GM12865 (cell line): ENCODE data around the gene CCDC89.

Source experiments
- DNase-seq: peaks from one replicate; pipeline ENCODE4 v3.0.0; 2010; ENCODE audit warnings: low read depth
- H3K4me3 ChIP-seq: 2 replicates; pipeline ENCODE4 v1.5.1; 2011; ENCODE audit warnings: mild to moderate bottlenecking, low read depth, low read length, control low read depth
- TF ChIP-seq, protein P1 (sequence below): IDR thresholded peaks from 2 replicates; pipeline ENCODE4 v1.5.1; 2011; ENCODE audit warnings: low read length, control low read depth, low read depth, inconsistent platforms; ENCODE audit not compliant: insufficient read depth; ENCODE audit errors: missing control alignments

CCDC89 gene

DNA sequence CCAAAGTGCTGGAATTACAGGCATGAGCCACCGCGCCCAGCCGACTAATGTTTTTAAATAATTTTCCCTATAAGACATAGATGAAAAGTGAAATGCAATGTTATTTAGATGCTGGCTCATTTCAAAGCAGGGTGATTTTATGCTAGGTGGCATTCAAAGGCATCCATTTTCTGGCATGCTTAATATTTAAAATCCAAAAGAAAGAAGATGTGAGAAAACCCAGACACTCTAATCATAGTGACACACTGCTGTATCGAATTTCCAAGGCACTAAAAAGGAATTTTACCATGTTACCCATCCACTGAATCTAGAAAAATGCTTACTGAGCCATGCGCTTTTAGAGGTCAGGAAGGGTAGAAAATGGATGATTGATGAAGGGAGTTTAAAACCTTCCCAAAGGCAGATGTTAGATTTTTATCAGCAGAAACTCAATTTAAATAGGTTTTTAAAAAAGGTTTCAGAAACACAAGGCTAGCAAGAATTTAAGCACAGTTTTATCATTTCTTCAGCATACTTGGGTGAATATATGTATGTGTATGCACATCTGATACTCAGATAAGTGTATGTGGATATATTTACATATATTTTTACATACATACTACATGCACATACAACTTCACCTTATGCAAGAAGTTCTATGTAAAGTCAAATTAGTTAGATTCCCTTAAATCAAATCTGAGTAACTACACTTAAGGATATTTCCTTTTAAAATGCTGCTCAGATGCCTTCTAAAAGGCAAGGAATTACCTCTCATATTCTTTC lies 24.1 kb upstream of the CCDC89 start:
- DNase-seq: no peak
- no peak overlapping the region for H3K4me3 ChIP-seq
- TF ChIP-seq, protein P1, sequence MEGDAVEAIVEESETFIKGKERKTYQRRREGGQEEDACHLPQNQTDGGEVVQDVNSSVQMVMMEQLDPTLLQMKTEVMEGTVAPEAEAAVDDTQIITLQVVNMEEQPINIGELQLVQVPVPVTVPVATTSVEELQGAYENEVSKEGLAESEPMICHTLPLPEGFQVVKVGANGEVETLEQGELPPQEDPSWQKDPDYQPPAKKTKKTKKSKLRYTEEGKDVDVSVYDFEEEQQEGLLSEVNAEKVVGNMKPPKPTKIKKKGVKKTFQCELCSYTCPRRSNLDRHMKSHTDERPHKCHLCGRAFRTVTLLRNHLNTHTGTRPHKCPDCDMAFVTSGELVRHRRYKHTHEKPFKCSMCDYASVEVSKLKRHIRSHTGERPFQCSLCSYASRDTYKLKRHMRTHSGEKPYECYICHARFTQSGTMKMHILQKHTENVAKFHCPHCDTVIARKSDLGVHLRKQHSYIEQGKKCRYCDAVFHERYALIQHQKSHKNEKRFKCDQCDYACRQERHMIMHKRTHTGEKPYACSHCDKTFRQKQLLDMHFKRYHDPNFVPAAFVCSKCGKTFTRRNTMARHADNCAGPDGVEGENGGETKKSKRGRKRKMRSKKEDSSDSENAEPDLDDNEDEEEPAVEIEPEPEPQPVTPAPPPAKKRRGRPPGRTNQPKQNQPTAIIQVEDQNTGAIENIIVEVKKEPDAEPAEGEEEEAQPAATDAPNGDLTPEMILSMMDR: no peak

DNA sequence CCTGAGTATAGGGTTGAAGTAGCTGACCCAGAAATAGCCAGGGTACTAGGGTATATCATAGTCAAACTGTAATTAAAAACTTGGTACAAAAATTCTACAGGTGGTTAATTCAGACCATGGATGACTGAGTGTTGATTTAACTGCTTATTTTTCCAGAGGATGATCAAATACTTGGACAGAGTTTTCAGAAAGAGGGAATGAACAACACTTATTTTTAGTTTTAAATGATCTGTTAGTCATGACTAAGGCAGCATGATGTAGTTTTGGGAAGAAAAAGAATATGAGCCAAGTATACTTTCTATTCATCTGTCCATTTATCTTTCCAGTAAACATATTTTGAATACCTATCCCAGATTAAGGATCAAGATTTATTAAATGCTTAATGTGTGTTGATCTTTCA lies 19.8 kb upstream of the CCDC89 start:
- H3K4me3 ChIP-seq: no peak overlapping the region
- TF ChIP-seq, protein P1: no peak
- DNase-seq: no peak

DNA sequence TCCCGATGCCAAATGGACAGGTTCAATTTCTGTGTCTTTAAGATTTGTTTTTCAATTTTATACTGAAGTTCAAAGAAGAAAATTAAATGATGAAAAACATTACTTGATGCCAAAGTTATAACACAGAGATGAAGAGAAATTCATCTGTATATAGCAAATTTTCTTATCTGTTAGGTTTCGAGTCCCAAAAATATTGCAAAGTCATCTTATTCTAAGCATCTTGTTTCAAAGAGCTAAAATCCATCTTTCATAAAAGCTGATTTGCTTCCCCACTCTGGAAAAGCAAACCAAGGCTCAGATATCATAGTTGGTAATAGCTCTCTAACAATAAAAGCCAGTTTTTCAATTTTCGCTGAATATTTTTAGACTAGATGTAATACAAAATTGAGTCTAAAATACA lies 19.0 kb upstream of the CCDC89 start:
- TF ChIP-seq, protein P1: no peak
- DNase-seq: no peak
- no peak overlapping the region for H3K4me3 ChIP-seq

DNA sequence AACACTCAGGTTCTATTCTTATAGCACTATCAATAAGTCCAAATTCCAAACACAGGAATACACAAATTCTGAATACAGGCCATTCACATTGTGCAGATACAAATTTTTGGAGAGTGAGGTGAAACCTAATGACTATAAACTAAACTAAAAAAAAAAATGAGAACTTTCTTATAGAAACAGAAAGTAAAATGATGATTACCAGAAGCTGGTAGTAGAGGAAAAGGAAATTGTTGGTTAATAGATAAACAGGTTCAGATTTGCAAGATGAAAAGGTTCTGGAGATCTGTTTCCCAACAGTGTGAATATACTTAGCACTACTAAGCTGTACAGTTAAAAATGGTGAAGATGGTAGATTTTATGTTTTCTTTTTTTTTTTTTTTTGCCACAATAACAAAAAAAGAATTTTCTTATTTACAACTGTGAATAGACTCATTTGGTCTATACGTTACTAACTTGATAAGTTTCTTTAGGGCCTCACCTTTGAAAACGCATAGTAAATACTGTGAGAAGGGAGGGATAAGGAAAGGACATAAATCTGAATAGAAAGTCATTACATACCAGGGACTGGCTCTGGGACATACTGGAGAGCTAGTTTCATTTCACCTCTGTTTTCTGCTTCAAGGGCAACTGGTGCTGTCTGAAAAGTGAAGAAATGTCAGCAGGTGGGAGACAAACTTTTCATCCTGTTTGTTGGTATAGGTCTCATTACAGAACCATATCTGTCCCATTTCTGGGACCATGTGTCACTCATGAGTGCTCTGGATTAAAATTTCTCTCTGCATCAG lies 14.2 kb upstream of the CCDC89 start:
- H3K4me3 ChIP-seq: no peak overlapping the region
- TF ChIP-seq, protein P1: no peak

DNA sequence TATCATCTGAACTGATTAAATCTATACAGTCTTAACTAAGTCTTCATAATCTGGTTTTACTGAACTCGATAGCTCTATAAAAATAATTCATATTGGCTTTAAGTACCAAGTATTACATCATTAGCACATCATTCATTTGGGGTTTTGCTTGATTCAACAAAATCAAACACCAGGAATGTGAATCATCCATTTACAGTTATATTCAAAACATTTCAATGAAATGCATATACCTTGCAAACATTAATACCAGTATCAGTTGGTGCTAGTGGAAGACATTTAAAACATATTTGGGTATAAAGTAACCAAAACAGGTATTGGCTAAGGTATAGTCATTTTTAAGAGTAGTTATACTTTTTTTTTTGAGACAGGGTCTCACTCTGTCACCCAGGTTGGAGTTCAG lies 12.2 kb upstream of the CCDC89 start:
- DNase-seq: no peak
- TF ChIP-seq, protein P1: no peak

More for the DNA sequence above, 14.2 kb upstream of the CCDC89 start:
- no peak for DNase-seq

DNA sequence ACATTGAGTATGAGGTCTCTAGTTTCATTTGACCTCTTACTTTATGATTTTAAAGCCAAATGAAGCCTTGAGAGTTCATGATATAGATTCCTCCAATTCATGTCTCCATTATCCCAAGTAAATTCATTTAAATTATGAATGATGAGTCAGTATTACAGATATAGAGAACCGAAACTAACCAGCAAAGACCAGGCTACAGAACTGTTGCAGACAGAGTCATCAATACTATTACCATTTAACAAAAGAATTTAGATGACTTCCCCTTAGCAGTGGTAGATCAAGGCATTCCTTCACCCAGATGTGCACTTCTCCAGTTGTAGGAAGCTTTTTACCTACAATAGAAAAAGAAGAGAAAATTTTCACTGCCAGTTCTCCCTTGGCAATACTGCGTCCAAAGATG lies 11.8 kb upstream of the CCDC89 start:
- H3K4me3 ChIP-seq: no peak overlapping the region
- no peak for DNase-seq
- TF ChIP-seq, protein P1: no peak

More for the DNA sequence above, 12.2 kb upstream of the CCDC89 start:
- H3K4me3 ChIP-seq: no peak overlapping the region
